ENCODE results near the gene ASB10. TPM values are rescaled to one million over a fixed set of nuclear protein-coding genes. Genes with fewer than 3 reads are reported as not detected.

Gene ASB10
- total RNA-seq, 1 donor from 2014 or later = not detected

DNA sequence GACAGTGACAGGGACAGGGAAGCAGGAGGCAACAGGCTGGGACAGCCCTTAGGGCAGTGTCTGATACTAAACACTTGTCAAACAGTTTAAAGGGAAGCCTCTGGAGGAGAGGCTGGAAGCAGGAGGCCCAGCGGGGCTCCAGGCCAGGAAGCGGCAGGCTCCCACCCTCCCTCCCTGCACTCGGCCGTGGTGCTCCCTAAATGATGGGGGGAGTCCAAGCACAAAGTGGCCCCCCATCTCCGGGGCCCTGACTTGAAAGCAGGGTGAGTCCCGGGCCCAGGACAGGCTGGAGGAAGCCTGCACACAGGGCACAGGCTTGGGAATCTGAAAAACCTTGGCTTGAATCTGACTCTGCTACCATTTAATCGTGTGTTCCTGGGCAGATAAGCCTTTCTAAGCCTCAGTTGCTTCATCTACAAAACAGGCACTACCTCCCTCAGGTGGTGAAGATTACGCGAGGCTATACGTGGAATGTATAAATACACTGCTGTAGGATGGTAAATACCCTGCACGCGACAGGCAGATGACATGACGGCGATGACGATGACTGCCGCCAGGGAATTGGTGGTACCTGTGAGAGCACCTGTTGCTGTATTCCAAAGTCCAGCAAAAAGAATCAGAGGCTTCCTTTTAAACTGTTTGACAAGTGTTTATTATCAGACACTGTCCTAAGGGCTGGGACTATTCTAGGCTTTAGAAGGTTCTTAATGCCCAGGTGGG lies 53.6 kb downstream of the ASB10 start:
- DNase-seq (ENCODE audit: extremely low spot score, unreplicated experiment) = no peak
- H3K4me3 Mint-ChIP-seq (ENCODE audit: unreplicated experiment) = no peak overlapping the region

DNA sequence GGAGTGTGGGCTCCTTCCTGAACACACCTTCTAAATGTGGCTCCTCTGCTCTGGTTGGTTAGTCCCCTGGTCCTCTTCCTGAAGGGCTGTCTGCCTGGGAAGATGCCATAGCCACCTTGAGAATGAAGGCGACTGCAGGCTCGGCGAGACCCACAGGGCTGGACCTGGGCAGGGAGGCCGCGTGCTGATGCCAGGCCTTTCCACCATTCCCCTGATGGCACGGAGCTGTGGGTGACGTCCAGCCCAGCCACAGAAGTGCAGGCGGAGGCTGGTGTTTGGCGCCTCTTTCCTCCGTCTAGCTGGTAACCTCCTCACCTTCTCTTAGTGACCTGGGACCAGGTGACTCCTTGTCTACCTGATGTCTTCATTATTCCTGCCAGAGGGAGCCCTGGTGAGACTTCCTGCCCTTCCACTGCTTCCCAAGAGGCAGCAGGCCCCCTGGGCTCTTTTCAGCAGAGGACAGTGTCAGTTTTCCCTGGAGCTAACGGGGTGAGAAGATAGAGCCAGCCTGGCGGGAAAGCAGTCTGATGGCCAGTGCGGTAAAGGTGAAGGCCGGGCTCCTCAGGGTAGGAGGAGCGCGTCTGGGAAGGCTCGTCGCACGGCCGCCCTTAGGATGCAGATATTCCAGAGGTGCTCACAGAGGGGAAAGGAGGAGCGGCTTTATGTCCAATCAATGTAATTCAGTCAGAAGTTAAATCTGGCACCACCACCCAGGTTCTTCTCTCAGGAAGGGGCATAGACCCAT lies 54.4 kb downstream of the ASB10 start:
- DNase-seq (ENCODE audit: extremely low spot score, unreplicated experiment) = no peak
- H3K27me3 Mint-ChIP-seq (ENCODE audit: unreplicated experiment) = no peaks in the 10 kb centered on the region
- H3K4me1 Mint-ChIP-seq (ENCODE audit: unreplicated experiment) = no peaks in the 10 kb centered on the region
- H3K9me3 Mint-ChIP-seq (ENCODE audit: unreplicated experiment) = no peaks in the 10 kb centered on the region
- H3K36me3 Mint-ChIP-seq (ENCODE audit: unreplicated experiment) = peaks cover 39% of the 10 kb centered on the region
- no peak overlapping the region for H3K4me3 Mint-ChIP-seq (ENCODE audit: unreplicated experiment)
- TF ChIP-seq, protein P1, sequence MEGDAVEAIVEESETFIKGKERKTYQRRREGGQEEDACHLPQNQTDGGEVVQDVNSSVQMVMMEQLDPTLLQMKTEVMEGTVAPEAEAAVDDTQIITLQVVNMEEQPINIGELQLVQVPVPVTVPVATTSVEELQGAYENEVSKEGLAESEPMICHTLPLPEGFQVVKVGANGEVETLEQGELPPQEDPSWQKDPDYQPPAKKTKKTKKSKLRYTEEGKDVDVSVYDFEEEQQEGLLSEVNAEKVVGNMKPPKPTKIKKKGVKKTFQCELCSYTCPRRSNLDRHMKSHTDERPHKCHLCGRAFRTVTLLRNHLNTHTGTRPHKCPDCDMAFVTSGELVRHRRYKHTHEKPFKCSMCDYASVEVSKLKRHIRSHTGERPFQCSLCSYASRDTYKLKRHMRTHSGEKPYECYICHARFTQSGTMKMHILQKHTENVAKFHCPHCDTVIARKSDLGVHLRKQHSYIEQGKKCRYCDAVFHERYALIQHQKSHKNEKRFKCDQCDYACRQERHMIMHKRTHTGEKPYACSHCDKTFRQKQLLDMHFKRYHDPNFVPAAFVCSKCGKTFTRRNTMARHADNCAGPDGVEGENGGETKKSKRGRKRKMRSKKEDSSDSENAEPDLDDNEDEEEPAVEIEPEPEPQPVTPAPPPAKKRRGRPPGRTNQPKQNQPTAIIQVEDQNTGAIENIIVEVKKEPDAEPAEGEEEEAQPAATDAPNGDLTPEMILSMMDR (IDR thresholded peaks at IDR 0.05) = no peak
- H3K27ac Mint-ChIP-seq (ENCODE audit: unreplicated experiment) = no peak overlapping the region

More for the DNA sequence above, 53.6 kb downstream of the ASB10 start:
- no peak overlapping the region for H3K27ac Mint-ChIP-seq (ENCODE audit: unreplicated experiment)
- no peaks in the 10 kb centered on the region for H3K9me3 Mint-ChIP-seq (ENCODE audit: unreplicated experiment)
- peaks cover 34% of the 10 kb centered on the region for H3K36me3 Mint-ChIP-seq (ENCODE audit: unreplicated experiment)
- H3K4me1 Mint-ChIP-seq (ENCODE audit: unreplicated experiment) = no peaks in the 10 kb centered on the region
- TF ChIP-seq, protein P1 (IDR thresholded peaks at IDR 0.05) = no peak
- no peaks in the 10 kb centered on the region for H3K27me3 Mint-ChIP-seq (ENCODE audit: unreplicated experiment)

DNA sequence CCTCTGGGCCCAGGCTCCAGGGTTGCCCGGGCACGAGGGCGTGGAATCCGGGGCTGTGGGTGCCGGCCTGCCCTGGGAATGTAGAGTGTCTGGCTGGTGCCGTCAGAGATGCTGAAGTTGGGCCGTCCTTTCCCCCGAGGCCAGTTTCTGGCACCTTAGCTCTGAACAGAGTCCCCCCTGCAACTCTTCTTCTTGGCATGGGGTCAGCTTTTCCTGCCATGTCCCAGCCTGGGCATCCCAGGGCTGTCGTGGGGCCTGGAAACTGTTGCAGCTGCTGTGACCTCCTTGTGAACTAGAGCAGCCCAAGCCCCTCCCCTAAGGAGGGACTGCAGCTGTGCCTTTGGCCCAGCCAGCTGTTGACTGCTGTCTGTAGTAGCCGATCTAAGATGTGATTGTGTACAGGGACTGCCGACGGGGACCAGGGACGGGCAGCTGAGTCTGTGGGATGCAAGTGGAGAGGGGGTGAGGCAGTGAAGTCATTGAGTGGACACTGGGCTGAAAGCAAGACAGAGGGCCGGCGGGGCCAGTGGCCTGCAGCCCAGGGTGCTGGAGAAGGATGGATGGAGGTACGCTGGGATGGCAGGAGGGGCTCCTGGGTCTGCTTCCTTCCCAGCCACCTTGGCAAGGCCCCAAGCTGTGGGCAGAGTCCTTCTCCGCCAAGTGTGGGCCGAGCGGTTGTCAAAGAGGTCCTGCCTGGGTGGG lies 55.3 kb downstream of the ASB10 start:
- Mint-ChIP-seq H3K4me1 (ENCODE audit: unreplicated experiment) (no peaks in the 10 kb centered on the region), H3K27ac (ENCODE audit: unreplicated experiment) (no peak overlapping the region), H3K27me3 (ENCODE audit: unreplicated experiment) (no peaks in the 10 kb centered on the region), H3K36me3 (ENCODE audit: unreplicated experiment) (peaks cover 41% of the 10 kb centered on the region), H3K9me3 (ENCODE audit: unreplicated experiment) (no peaks in the 10 kb centered on the region), H3K4me3 (ENCODE audit: unreplicated experiment) (no peak overlapping the region)
- no peak for DNase-seq (ENCODE audit: extremely low spot score, unreplicated experiment)
- TF ChIP-seq, protein P1 (IDR thresholded peaks at IDR 0.05) = no peak

DNA sequence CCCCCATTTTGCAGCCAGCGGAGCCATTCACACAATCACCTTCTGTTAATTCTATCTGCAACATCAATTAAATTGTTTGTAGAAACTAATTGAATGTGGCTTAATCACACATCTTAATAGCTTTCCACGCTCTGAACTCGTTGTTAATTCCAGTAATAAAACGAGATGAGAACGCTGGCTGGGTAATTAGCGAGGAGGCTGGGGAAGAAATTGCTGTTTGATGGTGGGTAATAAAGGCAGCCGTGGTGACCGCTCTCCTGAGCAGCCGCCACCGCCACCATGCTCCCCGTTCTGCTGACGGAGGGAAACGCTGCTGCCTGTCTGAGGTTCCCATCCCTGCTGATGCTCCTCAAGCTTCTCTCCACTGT lies 55.8 kb downstream of the ASB10 start:
- TF ChIP-seq, protein P1 (IDR thresholded peaks at IDR 0.05) = no peak
- Mint-ChIP-seq H3K9me3 (ENCODE audit: unreplicated experiment) (no peaks in the 10 kb centered on the region), H3K36me3 (ENCODE audit: unreplicated experiment) (peaks cover 37% of the 10 kb centered on the region), H3K4me1 (ENCODE audit: unreplicated experiment) (no peaks in the 10 kb centered on the region), H3K4me3 (ENCODE audit: unreplicated experiment) (no peak overlapping the region), H3K27me3 (ENCODE audit: unreplicated experiment) (no peaks in the 10 kb centered on the region), H3K27ac (ENCODE audit: unreplicated experiment) (no peak overlapping the region)
- no peak for DNase-seq (ENCODE audit: extremely low spot score, unreplicated experiment)

DNA sequence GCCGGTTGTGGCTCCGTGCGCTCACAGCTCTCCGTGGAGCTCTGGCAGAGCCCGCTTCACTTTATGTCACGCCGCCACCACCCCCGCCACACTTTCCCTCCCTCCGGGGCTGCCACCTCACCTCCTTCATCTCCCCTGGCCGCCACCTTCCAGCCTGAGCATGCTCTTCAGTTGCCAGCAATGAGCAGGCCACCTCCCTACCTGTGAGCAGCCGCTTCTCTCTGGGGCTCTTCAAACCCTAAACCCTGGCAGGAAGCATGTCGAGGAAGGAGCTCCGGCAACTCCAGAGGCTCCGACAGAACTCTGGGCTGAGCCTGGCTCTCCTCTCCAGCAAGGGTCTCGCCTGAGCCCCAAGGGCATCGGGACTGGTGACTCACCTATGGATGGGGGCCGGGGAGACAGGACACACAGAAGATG lies 56.3 kb downstream of the ASB10 start:
- TF ChIP-seq, protein P1 (IDR thresholded peaks at IDR 0.05) = no peak
- Mint-ChIP-seq H3K27me3 (ENCODE audit: unreplicated experiment) (no peaks in the 10 kb centered on the region), H3K4me1 (ENCODE audit: unreplicated experiment) (peaks cover 2% of the 10 kb centered on the region), H3K9me3 (ENCODE audit: unreplicated experiment) (no peaks in the 10 kb centered on the region), H3K36me3 (ENCODE audit: unreplicated experiment) (peaks cover 37% of the 10 kb centered on the region), H3K27ac (ENCODE audit: unreplicated experiment) (no peak overlapping the region), H3K4me3 (ENCODE audit: unreplicated experiment) (no peak overlapping the region)
- no peak for DNase-seq (ENCODE audit: extremely low spot score, unreplicated experiment)

Measured in osteocyte (in vitro differentiated cells).